Measurements from ENCODE around the gene SPRY1. TPM values are rescaled to one million over a fixed set of nuclear protein-coding genes. Genes with fewer than 3 reads are reported as not detected.

SPRY1 gene
- total RNA-seq, 4 donors from 2014 or later: 34.8 to 198 (median 170) TPM

DNA sequence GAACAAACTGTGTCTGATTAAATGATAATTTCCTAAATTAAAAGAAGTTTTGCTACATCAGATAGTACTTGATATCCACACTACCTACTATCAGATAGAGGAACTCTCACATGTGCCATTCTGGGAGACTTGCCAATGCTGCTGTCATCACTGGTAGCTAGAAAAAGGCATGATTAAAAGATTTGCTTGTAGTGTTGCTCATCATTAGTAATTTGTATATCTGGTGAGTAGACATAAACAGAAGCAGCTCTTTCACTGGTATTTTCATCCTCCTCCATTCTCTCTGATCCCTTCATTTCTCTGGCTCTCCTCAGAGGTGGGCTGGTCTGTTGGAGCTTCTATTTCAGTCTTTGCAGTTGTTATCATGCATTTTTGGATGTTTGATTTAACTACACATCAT, 56.0 kb downstream of the SPRY1 start:
- no peaks in the 10 kb centered on the region for H3K27me3 ChIP-seq
- H3K36me3 ChIP-seq: no peaks in the 10 kb centered on the region
- no peaks in the 10 kb centered on the region for H3K9me3 ChIP-seq
- no peak overlapping the region for H3K4me3 ChIP-seq
- intact Hi-C loops (cut with DNase I; ENCODE audit: low total_unique reads): no loop called here
- TF ChIP-seq, protein P1, sequence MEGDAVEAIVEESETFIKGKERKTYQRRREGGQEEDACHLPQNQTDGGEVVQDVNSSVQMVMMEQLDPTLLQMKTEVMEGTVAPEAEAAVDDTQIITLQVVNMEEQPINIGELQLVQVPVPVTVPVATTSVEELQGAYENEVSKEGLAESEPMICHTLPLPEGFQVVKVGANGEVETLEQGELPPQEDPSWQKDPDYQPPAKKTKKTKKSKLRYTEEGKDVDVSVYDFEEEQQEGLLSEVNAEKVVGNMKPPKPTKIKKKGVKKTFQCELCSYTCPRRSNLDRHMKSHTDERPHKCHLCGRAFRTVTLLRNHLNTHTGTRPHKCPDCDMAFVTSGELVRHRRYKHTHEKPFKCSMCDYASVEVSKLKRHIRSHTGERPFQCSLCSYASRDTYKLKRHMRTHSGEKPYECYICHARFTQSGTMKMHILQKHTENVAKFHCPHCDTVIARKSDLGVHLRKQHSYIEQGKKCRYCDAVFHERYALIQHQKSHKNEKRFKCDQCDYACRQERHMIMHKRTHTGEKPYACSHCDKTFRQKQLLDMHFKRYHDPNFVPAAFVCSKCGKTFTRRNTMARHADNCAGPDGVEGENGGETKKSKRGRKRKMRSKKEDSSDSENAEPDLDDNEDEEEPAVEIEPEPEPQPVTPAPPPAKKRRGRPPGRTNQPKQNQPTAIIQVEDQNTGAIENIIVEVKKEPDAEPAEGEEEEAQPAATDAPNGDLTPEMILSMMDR (IDR thresholded peaks at IDR 0.05): no peak
- TF ChIP-seq POLR2A (IDR thresholded peaks at IDR 0.05): no peak
- DNase-seq: peak; percentile 22 to 40
- no peak overlapping the region for H3K27ac ChIP-seq
- no peaks in the 10 kb centered on the region for H3K4me1 ChIP-seq

DNA sequence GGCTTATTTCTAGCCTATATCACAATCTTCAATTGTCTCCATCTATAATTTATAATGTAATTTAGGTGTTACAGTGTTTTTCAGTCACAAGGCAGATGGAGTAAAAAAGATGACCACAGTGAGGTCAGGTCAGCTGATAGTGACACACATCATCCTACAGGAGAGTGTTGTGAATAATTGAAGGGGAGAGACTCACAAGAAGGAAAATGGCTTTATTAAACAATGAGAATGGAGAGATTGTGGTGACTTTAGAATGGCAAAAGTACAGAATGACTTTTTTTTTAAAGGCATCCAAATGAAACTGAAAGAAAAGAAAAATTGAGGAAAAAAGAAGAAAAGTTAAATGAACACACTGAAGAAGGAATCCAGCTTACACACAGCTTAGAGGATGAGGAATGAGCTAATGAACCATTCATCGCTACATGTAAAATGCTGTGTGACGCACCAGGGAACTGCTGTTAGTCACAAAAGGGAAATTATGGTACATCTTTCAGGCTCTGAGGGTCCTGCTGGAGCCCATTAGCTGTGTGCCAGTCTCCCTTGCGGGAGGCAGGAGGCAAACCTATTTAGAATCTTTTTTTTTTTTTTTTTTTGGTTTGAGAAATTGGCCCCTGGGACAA, 56.6 kb downstream of the SPRY1 start:
- no peak for DNase-seq
- intact Hi-C loops (cut with DNase I; ENCODE audit: low total_unique reads): no loop called here
- TF ChIP-seq POLR2A (IDR thresholded peaks at IDR 0.05): no peak
- TF ChIP-seq, protein P1 (IDR thresholded peaks at IDR 0.05): no peak
- Histone ChIP-seq H3K27me3 (no peaks in the 10 kb centered on the region), H3K36me3 (no peaks in the 10 kb centered on the region), H3K4me3 (no peak overlapping the region), H3K27ac (no peak overlapping the region), H3K9me3 (no peaks in the 10 kb centered on the region), H3K4me1 (no peaks in the 10 kb centered on the region)

Data from uterus (tissue), 4 donors.